Esophagus muscularis mucosa (tissue), 3 donors: Measurements from ENCODE around the gene PSMB7.

ENCODE experiments used
- EP300 ChIP-seq: sonication (generic); formaldehyde crosslinking; IDR thresholded peaks from one replicate; pipeline ENCODE4 v1.6.1; 2017; ENCODE audit warnings: antibody characterized with exemption
- TF ChIP-seq, protein P1 (sequence below), 3 experiments: fragments of 200-600 bp in 2 of 3; fragments of 450-650 bp in 1 of 3; sonication (generic) in 2 of 3; IDR thresholded peaks; one replicate each; pipeline ENCODE4 v1.5.1; 2017 to 2019; ENCODE audit warnings: antibody characterized with exemption in 3 of 3, mild to moderate bottlenecking in 2 of 3, moderate library complexity in 1 of 3

DNA sequence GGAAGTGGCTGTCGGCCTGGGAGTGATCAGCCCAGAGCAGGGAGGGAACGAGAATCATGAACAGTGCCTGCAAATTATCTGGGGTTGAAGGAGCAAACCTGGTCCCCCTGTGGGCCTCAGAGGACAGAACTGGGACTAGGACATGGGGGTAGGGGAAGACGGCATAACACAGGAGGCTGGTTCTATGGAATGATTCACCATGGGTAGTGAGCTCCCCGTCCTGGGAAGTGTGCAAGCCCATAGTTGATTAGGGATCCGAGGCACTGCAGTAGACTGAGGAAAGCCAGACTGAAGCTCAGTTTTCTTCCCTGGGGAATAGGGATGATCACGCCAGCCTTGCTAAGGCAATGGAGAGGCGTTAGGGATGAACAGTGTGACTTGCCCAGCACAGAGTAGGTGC lies 40.6 kb upstream of the PSMB7 start:
- no peak for TF ChIP-seq EP300
- TF ChIP-seq, protein P1, sequence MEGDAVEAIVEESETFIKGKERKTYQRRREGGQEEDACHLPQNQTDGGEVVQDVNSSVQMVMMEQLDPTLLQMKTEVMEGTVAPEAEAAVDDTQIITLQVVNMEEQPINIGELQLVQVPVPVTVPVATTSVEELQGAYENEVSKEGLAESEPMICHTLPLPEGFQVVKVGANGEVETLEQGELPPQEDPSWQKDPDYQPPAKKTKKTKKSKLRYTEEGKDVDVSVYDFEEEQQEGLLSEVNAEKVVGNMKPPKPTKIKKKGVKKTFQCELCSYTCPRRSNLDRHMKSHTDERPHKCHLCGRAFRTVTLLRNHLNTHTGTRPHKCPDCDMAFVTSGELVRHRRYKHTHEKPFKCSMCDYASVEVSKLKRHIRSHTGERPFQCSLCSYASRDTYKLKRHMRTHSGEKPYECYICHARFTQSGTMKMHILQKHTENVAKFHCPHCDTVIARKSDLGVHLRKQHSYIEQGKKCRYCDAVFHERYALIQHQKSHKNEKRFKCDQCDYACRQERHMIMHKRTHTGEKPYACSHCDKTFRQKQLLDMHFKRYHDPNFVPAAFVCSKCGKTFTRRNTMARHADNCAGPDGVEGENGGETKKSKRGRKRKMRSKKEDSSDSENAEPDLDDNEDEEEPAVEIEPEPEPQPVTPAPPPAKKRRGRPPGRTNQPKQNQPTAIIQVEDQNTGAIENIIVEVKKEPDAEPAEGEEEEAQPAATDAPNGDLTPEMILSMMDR (IDR thresholded peaks at IDR 0.05) = no peak
